PFSK-1 (cell line): Measurements from ENCODE around the gene ST8SIA1.

ENCODE experiments used
- POLR2AphosphoS5 ChIP-seq: IDR thresholded peaks from 2 replicates; pipeline ENCODE4 v1.6.1; 2012; ENCODE audit warnings: low read depth, mild to moderate bottlenecking, control low read depth, low read length, moderate library complexity
- SIN3A ChIP-seq: IDR thresholded peaks from 2 replicates; pipeline ENCODE4 v1.6.1; 2012; ENCODE audit warnings: mild to moderate bottlenecking, low read length, moderate library complexity, borderline replicate concordance; ENCODE audit not compliant: insufficient read depth
- TAF1 ChIP-seq: IDR thresholded peaks from 2 replicates; pipeline ENCODE4 v1.6.1; 2012; ENCODE audit warnings: low read length, control low read depth, borderline replicate concordance; ENCODE audit not compliant: insufficient read depth

DNA sequence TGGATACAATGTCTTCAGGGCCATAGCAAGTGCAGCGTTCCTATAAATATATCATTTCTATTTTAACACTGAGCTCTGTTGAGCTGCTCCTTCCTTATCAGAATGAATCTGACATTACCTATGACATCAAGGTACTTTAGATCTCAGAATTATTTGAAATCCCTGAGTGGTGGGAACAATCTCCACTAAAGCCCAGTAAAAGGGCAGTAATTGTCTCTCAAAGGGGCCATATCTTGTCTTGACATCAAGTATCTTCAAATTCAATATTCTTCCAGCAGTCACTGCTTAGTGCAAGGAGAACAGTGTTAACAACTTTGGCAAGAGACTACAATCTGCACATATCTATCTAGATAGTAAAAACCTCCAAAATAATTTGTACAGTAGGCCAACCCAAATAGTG lies 21.7 kb upstream of the ST8SIA1 start:
- no peak for TF ChIP-seq SIN3A
- TF ChIP-seq POLR2AphosphoS5: no peak
- no peak for TF ChIP-seq TAF1
